Bronchial epithelial cell (primary cell): ENCODE measurements around the gene ALPK3. TPM values are rescaled to one million over a fixed set of nuclear protein-coding genes. Genes with fewer than 3 reads are reported as not detected.

Source experiments
- DNase-seq: peaks from one replicate; pipeline ENCODE4 v3.0.0-alpha.2; 2010; ENCODE audit warnings: low read depth
- FAIRE-seq: peaks from 2 replicates; lab custom pipeline; 2011; peaks lifted over from hg19 to GRCh38; lab: Jason Lieb, UNC
- H3K27me3 ChIP-seq: 2 replicates; pipeline ENCODE4 v1.5.1; 2011; ENCODE audit warnings: low read length; ENCODE audit not compliant: control insufficient read depth, insufficient read depth
- H3K36me3 ChIP-seq: 2 replicates; pipeline ENCODE4 v1.5.1; 2011; ENCODE audit warnings: low read length; ENCODE audit not compliant: control insufficient read depth, insufficient read depth
- H3K4me3 ChIP-seq: 2 replicates; pipeline ENCODE4 v1.5.1; 2011; ENCODE audit warnings: mild to moderate bottlenecking, low read depth, low read length, control low read depth
- total RNA-seq: library from RNA; depleted of rRNA; stranded (reverse); fragments of >200 nt; gene quantifications from 2 replicates; pipeline ENCODE4 v1.2.1, GENCODE V29; 2014
- TF ChIP-seq, protein P1 (sequence below): IDR thresholded peaks from 2 replicates; pipeline ENCODE4 v1.5.1; 2011; ENCODE audit warnings: mild to moderate bottlenecking, moderate library complexity, low read length, control low read depth, inconsistent platforms; ENCODE audit not compliant: insufficient read depth, severe bottlenecking

Gene ALPK3
- total RNA-seq, 1 donor from 2014 or later: 0.26 TPM

DNA sequence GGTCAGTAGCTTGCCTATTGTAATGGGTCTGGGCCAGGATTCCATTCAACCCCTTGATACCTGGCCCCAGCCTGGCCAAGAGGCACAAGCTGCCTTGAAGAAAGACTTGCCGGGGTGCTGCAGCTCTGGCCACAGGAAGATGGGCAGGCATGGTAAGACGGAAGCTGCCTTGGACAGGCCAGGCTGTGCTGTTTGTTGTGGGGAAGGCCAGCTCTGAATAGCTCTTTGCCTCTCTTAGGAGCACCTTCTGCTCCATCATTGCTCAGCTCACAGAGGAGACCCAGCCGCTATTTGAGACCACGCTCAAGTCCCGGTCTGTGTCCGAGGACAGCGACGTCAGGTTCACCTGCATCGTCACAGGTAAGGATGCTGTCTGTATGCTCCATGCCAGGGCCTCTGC lies 10.1 kb downstream of the ALPK3 start:
- DNase-seq: no peak
- Histone ChIP-seq H3K36me3 (no peaks in the 10 kb centered on the region), H3K4me3 (no peak overlapping the region), H3K27me3 (no peaks in the 10 kb centered on the region)
- FAIRE-seq: no peak
- TF ChIP-seq, protein P1, sequence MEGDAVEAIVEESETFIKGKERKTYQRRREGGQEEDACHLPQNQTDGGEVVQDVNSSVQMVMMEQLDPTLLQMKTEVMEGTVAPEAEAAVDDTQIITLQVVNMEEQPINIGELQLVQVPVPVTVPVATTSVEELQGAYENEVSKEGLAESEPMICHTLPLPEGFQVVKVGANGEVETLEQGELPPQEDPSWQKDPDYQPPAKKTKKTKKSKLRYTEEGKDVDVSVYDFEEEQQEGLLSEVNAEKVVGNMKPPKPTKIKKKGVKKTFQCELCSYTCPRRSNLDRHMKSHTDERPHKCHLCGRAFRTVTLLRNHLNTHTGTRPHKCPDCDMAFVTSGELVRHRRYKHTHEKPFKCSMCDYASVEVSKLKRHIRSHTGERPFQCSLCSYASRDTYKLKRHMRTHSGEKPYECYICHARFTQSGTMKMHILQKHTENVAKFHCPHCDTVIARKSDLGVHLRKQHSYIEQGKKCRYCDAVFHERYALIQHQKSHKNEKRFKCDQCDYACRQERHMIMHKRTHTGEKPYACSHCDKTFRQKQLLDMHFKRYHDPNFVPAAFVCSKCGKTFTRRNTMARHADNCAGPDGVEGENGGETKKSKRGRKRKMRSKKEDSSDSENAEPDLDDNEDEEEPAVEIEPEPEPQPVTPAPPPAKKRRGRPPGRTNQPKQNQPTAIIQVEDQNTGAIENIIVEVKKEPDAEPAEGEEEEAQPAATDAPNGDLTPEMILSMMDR: no peak

GRCh38 chr15:84828086-84828908 lies 11.1 kb downstream of the ALPK3 start:
- Histone ChIP-seq H3K36me3 (no peaks in the 10 kb centered on the region), H3K27me3 (no peaks in the 10 kb centered on the region), H3K4me3 (no peak overlapping the region)
- DNase-seq (no peak), FAIRE-seq (no peak)
- TF ChIP-seq, protein P1: no peak

GRCh38 chr15:84829428-84829827 lies 12.3 kb downstream of the ALPK3 start:
- no peaks in the 10 kb centered on the region for H3K27me3 ChIP-seq
- no peak for DNase-seq
- TF ChIP-seq, protein P1: no peak
- no peak overlapping the region for H3K4me3 ChIP-seq
- FAIRE-seq: no peak
- H3K36me3 ChIP-seq: no peaks in the 10 kb centered on the region

DNA sequence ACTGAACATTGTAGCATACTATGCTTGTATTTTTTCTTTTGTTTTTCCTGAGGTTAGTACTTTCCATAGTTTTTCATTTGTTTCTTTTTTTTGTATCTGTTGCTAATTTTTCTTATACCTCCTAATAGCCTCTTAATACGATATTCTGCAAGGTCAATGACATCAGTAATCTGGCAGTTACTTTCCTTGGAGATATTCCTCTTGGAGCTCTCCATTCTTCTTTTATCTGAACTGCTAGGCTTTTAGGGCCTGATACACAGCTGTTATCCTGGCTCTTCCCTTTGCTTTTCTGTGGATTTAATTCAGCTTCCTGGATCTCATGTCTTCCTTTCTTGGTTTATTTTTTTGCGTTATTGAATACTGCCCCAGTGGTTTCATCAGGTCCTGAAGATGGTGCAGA lies 12.9 kb downstream of the ALPK3 start:
- TF ChIP-seq, protein P1: no peak
- DNase-seq: no peak
- Histone ChIP-seq H3K27me3 (no peaks in the 10 kb centered on the region), H3K4me3 (no peak overlapping the region), H3K36me3 (no peaks in the 10 kb centered on the region)
- no peak for FAIRE-seq

GRCh38 chr15:84831028-84831427 lies 13.9 kb downstream of the ALPK3 start:
- TF ChIP-seq, protein P1: no peak
- FAIRE-seq (no peak), DNase-seq (no peak)
- Histone ChIP-seq H3K4me3 (no peak overlapping the region), H3K36me3 (no peaks in the 10 kb centered on the region), H3K27me3 (no peaks in the 10 kb centered on the region)
